Caki2 (cell line): ENCODE measurements around the gene NPM3. TPM values are rescaled to one million over a fixed set of nuclear protein-coding genes. Genes with fewer than 3 reads are reported as not detected.

Experiments used
- DNase-seq: peaks from one replicate; pipeline ENCODE4 v3.0.0-alpha.2; 2015; ENCODE audit warnings: low read depth
- in situ Hi-C: cut with HindIII; loops from 2 replicates; pipeline ENCODE4 v1.10.0; 2016; ENCODE audit warnings: low sequenced_read_pairs, low pct_unique_long_range_greater_than_20kb, mixed read lengths
- total RNA-seq: library from RNA; depleted of rRNA; stranded (reverse); fragments of >200 nt; shearing (Covaris generic); gene quantifications from 2 replicates; pipeline ENCODE4 v1.2.3, GENCODE V29; 2014; ENCODE audit warnings: low replicate concordance

NPM3 gene
- total RNA-seq, 1 experiment from 2014 or later = 172 TPM

- DNase-seq = no peak
- in situ Hi-C loops = no loop called here
Measured at GRCh38 chr10:101766753-101767599, 16.3 kb downstream of the NPM3 start.

- in situ Hi-C loops = no loop called here
Measured at GRCh38 chr10:101766306-101766705, 16.9 kb downstream of the NPM3 start.

GRCh38 chr10:101763141-101763846 is 20.0 kb downstream of the NPM3 start:
- no peak for DNase-seq
- in situ Hi-C loops = no loop called here

More at GRCh38 chr10:101766306-101766705, 16.9 kb downstream of the NPM3 start:
- no peak for DNase-seq

- in situ Hi-C loops = no loop called here
- no peak for DNase-seq
Measured at GRCh38 chr10:101762736-101763135, 20.5 kb downstream of the NPM3 start.

- in situ Hi-C loops = no loop called here
- no peak for DNase-seq
Measured at GRCh38 chr10:101761226-101761625, 22.0 kb downstream of the NPM3 start.

- DNase-seq = no peak
- in situ Hi-C loops = no loop called here
Measured at GRCh38 chr10:101760510-101760909, 22.7 kb downstream of the NPM3 start.

- in situ Hi-C loops = no loop called here
- no peak for DNase-seq
Measured at GRCh38 chr10:101759309-101760247, 23.7 kb downstream of the NPM3 start.

- in situ Hi-C loops = no loop called here
- no peak for DNase-seq
Measured at GRCh38 chr10:101758858-101759257, 24.4 kb downstream of the NPM3 start.

GRCh38 chr10:101752241-101752640 is 31.0 kb downstream of the NPM3 start:
- DNase-seq = no peak
- in situ Hi-C loops = no loop called here

GRCh38 chr10:101749047-101750016 is 33.9 kb downstream of the NPM3 start:
- DNase-seq = no peak
- in situ Hi-C loops = no loop called here

- no peak for DNase-seq
- in situ Hi-C loops = no loop called here
Measured at GRCh38 chr10:101748496-101748895, 34.8 kb downstream of the NPM3 start.

GRCh38 chr10:101745074-101745696 is 38.1 kb downstream of the NPM3 start:
- in situ Hi-C loops = no loop called here
- DNase-seq = no peak

- in situ Hi-C loops = no loop called here
- DNase-seq = no peak
Measured at GRCh38 chr10:101744267-101744666, 39.0 kb downstream of the NPM3 start.

- DNase-seq = no peak
- in situ Hi-C loops = no loop called here
Measured at GRCh38 chr10:101741938-101742337, 41.3 kb downstream of the NPM3 start.

- in situ Hi-C loops = no loop called here
Measured at GRCh38 chr10:101736666-101737065, 46.6 kb downstream of the NPM3 start.

GRCh38 chr10:101732096-101732495 is 51.1 kb downstream of the NPM3 start:
- in situ Hi-C loops = no loop called here
- DNase-seq = no peak

More at GRCh38 chr10:101736666-101737065, 46.6 kb downstream of the NPM3 start:
- DNase-seq = no peak
